NCI-H128 (cell line): Measurements from ENCODE around the gene MERTK.

Experiments used
- DNase-seq: peaks from one replicate; lab custom pipeline; 2025; ENCODE audit not compliant: unreplicated experiment; lab: John Stamatoyannopoulos, UW

The MERTK gene

GRCh38 chr2:111975819-111976218 lies 77.4 kb downstream of the MERTK start:
- no peak for DNase-seq

DNA sequence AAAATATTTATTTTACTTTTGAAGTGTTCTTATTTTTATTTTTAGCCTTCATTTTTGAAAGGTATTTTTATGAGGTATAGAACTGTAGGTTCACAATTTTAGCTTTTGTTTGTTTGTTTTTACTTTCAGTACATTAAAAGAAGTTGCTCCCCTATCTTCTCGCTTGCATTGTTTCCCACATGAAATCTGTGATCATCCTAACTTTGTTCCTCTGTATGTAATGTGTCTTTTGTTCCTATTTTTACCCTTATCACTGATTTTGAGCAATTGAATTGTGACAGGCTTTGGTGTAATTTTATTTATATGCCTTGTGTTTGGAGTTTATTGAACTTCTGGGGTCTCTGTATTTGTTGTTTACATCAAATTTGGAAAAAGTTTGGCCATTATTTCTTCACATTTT lies 78.8 kb downstream of the MERTK start:
- DNase-seq, result no peak

DNA sequence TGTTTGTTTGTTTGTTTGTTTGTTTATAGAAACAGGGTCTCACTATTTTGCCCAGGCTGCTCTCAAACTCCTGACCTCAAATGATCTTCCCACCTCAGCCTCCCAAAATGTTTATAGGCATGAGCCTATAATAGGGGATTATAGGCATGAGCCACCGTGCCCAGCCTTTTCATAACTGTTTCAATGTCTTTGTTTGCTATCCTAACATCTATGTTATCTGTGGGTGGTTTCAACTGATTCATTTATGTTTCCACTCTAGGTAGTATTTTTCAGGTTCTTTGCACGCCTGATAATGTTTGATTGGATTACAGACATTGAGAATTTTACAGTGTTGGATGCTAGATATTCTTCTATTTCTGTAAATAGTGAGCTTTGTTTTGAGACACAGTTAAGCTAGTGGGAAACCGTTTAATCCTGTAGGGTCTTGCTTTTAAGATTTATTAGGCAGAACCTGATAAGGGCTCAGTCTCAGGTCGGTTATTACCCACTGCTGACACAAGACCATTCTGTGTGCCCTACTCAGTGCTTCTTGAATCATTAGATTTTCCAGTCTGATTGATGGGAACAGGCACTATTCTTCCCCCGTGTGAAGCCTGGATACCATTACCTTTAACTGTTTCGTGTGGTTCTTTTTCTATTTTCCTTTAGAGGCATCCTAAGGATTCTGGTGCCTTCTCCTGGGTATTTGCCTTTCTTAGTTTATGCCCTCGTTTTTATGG lies 80.2 kb downstream of the MERTK start:
- DNase-seq, result no peak

DNA sequence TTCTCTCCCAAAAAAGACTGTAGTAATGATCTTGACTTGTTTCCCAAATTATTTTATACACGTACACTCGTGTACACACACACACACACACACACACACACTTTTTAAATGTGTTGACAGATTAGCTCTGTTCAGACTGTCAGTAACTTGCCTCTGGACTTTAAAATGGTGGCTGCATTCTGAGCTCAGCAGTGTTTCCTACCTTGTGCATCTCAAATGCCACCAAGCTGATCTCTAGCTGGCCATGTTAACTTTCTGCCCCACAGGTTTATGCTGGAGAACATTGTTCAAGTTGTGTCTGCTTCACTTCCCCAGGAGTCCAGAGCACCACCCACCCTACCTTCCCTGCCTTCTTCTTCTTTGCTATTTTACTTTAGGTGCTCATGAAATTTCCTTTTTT lies 83.3 kb downstream of the MERTK start:
- DNase-seq, result no peak

DNA sequence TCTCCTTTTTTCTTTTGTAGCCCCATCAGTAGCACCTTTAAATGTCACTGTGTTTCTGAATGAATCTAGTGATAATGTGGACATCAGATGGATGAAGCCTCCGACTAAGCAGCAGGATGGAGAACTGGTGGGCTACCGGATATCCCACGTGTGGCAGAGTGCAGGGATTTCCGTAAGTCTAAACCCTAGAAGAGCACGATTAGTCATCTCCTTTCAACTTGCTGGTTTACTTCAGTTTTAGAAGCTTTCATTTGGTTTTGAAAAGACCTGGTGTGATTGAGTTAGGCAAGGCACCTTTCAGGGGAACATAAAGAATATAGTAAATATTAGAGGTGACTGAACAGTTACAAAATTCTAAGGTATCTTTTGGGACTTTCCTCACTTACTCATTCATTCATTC lies 84.4 kb downstream of the MERTK start:
- DNase-seq, result no peak

DNA sequence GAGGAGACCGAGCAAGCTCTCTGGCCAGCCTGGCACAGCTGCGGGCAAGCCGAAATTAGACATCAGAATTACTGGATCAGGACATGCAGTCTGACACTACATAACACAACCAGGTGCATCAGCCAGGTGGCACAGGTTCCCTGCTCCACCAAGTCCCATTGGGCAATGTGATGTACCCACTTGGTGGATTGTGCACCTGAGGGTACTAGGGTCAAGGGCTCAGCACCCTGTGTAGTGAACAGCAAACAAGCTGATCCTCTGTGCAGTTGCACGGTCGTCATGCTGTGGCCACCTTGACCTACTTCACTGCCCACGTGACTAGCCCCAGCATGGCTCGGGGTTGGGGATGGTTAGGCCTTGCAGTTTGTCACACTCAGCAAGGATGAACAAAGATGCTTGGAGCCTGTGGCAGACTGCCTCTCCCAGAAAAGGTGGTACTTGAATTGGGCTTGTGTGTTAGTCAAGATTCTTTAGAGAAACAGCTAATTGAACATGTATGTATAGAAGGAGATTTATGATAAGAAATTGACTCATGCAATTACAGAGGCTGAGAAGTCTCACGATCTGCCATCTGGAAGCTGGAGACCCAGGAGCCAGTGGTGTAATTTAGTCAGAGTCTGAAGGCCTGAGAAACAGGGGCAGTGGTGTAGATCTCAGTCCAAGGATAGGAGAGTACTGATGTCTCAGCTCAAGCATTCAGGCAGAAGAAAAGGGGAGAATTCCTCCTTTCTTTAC lies 85.2 kb downstream of the MERTK start:
- no peak for DNase-seq

DNA sequence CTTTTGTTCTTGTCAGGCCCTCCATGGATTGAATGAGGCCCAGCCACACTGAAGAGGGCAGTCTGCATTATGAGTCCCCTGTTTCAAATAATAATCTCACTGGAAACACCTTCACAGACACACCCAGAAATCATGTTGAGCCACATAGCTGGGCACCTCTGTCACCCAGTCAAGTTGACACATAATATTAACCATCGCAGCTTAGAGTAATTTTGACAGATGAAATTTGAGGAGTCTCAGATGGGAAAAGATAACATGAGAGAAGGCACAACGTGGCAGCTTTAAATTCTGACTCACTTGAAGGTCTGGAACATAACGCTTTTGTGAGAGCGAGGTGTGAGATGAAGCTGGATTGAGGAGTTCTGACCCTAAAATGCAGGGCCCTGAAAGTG lies 85.8 kb downstream of the MERTK start:
- DNase-seq, result no peak

- DNase-seq, result no peak
These were observed 87.1 kb downstream of the MERTK start for GRCh38 chr2:111985514-111985913.

- DNase-seq, result no peak
These were observed 87.9 kb downstream of the MERTK start for GRCh38 chr2:111986116-111986900.

DNA sequence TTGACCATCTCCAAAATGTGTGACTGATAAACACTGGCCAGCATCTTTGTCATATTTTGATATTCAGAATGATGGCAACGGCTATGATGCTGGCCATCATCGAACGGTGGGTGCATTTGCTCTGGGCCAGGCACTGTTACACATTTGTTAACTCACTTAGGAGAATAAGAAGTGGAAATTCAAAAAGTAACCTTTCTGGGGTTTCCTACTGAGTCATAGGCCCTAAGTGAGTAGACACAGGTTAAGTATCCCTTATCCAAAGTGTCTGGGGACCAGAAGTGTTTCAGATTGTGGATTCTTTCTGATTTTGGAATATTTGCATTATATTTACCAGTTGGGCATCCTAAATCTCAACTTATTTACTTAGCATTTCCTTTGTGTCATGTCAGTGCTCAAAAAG lies 92.0 kb downstream of the MERTK start:
- no peak for DNase-seq

- no peak for DNase-seq
These were observed 92.4 kb downstream of the MERTK start for GRCh38 chr2:111990856-111991255.

DNA sequence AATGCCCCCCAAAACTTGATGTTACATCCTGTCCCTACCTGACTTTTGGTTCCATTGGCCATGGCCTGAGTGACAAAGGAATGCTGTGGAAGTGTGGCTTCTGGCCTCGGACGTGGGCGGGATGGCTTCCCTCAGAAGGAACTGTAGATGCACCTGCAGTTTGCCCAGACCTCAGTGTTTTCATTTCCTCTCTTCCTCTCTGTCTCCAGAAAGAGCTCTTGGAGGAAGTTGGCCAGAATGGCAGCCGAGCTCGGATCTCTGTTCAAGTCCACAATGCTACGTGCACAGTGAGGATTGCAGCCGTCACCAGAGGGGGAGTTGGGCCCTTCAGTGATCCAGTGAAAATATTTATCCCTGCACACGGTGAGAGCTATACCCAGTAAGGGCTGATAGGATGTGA lies 95.6 kb downstream of the MERTK start:
- no peak for DNase-seq

- DNase-seq, result no peak
These were observed 96.7 kb downstream of the MERTK start for GRCh38 chr2:111995148-111995547.

DNA sequence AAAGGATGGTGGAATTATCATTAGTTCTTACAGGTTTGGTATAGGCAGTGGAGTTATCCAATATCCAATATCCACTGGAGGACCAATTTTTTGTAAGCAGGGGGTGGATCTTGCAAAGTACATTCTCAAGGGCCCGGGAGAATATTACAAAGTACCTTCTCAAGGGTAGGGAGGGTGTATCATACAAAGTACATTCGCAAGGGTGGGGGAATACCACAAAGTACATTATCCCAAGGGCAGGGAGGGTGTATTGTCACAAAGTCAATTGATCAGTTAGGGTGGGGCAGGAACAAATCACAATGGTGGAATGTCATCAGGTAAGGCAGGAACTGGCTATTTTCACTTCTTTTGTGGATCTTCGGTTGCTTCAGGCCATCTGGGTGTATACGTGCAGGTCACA lies 101.4 kb downstream of the MERTK start:
- no peak for DNase-seq

GRCh38 chr2:112000399-112001135 lies 102.2 kb downstream of the MERTK start:
- DNase-seq, result no peak

- DNase-seq, result no peak
These were observed 102.8 kb downstream of the MERTK start for GRCh38 chr2:112001136-112001715.

- no peak for DNase-seq
These were observed 103.5 kb downstream of the MERTK start for GRCh38 chr2:112001942-112002341.

DNA sequence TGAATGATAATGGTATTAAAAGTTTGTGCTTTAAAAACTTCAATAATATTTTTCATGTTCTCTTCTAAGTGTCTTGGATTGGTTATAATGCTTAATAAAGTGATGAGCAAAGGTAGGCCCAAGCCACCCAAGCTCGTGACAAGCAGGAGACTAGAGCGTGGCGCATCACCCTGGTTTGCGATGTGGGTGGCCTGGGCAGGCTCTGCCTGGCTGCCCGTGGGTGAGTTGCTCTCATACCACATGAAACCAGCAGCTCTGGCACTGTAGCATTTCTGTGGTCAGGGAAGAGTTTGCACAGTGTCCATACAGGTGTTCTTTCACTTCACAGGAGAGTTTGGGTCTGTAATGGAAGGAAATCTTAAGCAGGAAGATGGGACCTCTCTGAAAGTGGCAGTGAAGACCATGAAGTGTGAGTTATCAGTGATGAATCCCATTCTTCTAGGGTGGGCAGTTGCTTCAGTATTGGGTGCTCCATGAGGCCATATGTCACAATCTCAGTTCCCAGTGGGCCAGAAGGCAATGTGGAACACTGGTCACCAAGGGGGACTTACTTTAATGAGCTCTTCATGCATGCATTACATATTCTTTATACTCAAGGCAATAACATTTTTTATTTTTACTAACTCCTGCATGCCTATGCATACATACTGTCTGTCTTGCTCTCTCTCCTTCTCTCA lies 105.3 kb downstream of the MERTK start:
- no peak for DNase-seq

DNA sequence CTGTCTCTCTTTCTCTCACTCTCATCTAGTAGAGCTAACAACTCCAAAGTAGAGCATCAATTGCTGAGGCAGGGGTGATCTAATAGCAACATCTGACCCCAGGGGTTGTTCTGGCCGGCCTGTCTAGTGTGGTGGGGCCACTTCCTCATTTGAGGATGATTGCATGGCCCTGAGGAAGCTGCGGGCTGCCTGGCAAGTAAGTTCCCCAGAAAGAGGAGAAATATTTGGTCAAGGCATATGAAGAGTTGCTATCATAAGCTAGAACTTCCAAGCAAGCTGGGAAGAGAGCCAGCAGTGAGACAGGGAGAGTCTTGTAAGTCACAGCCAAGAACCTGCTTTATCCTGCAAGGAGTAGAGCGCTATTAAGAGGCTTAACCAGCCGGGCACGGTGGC lies 105.8 kb downstream of the MERTK start:
- no peak for DNase-seq

GRCh38 chr2:112005406-112006075 lies 107.1 kb downstream of the MERTK start:
- no peak for DNase-seq
